KMS-11 (cell line): ENCODE measurements around the gene NUP93.
"Not testable (repeated sequence)": the region's sequence is repeated elsewhere in the genome, so short reads cannot be mapped to it uniquely, and the experiment has no call there.

Experiments used
- H2AFZ ChIP-seq: fragments of 200-600 bp; sonication (generic); 2 replicates; pipeline ENCODE4 v1.6.1; 2016; ENCODE audit warnings: antibody characterized with exemption, mixed run types, low read depth
- H3K27ac ChIP-seq: fragments of 200-600 bp; sonication (generic); 2 replicates; pipeline ENCODE4 v1.6.1; 2016; ENCODE audit warnings: mild to moderate bottlenecking, mixed run types
- H3K27me3 ChIP-seq: fragments of 200-600 bp; sonication (generic); 2 replicates; pipeline ENCODE4 v1.6.1; 2017; ENCODE audit warnings: mild to moderate bottlenecking, low read depth, mixed run types, moderate library complexity; ENCODE audit not compliant: insufficient read depth
- H3K36me3 ChIP-seq: fragments of 200-600 bp; sonication (generic); 2 replicates; pipeline ENCODE4 v1.6.1; 2017; ENCODE audit warnings: mild to moderate bottlenecking, mixed run types; ENCODE audit not compliant: insufficient read depth
- H3K4me1 ChIP-seq: fragments of 200-600 bp; sonication (generic); 2 replicates; pipeline ENCODE4 v1.6.1; 2016; ENCODE audit warnings: mild to moderate bottlenecking, low read depth, mixed run types; ENCODE audit not compliant: poor library complexity, severe bottlenecking
- H3K4me2 ChIP-seq: fragments of 200-600 bp; sonication (generic); 2 replicates; pipeline ENCODE4 v1.7.0; 2016; ENCODE audit warnings: mild to moderate bottlenecking, mixed run types
- H3K4me3 ChIP-seq: fragments of 200-600 bp; sonication (generic); IDR thresholded peaks from 2 replicates; pipeline ENCODE4 v1.6.1; 2017; ENCODE audit warnings: low read depth, low read length, mixed read lengths; ENCODE audit not compliant: insufficient read depth
- H3K79me2 ChIP-seq: fragments of 200-600 bp; sonication (generic); 2 replicates; pipeline ENCODE4 v1.6.1; 2016; ENCODE audit warnings: low read depth, mixed run types; ENCODE audit not compliant: insufficient read depth
- H3K9ac ChIP-seq: fragments of 200-600 bp; sonication (generic); 2 replicates; pipeline ENCODE4 v1.6.1; 2016; ENCODE audit warnings: mild to moderate bottlenecking, mixed run types
- H4K20me1 ChIP-seq: fragments of 200-600 bp; sonication (generic); 2 replicates; pipeline ENCODE4 v1.6.1; 2016; ENCODE audit warnings: mild to moderate bottlenecking, mixed run types; ENCODE audit not compliant: insufficient read depth
- TF ChIP-seq, protein P1 (sequence below): fragments of 200-600 bp; sonication (generic); conservative IDR thresholded peaks from 2 replicates; pipeline ENCODE4 v1.6.1; 2017; ENCODE audit warnings: low read depth, mild to moderate bottlenecking, antibody characterized with exemption, low read length, moderate library complexity, mixed read lengths

Gene NUP93

DNA sequence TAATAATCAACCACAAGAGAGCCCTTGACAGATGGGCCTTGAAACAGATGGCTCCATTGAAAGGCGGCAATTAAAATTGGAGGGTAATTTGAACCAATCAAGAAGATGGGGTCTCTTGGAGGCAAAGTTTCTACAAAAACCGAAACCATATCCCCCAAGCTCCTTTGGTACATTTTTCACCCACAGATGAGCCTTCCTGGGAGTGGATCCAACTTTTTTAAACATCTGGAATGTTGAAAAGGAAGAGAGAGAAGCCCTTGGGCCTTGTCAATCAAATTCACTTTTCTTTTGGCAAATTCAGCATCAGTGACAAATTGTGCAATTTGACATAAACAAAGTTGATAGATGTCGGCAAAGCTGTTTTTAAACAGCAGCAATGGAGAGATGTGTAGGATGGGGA is 13.2 kb upstream of the NUP93 start:
- H2AFZ ChIP-seq: no peak overlapping the region
- no peak overlapping the region for H3K4me2 ChIP-seq
- TF ChIP-seq, protein P1, sequence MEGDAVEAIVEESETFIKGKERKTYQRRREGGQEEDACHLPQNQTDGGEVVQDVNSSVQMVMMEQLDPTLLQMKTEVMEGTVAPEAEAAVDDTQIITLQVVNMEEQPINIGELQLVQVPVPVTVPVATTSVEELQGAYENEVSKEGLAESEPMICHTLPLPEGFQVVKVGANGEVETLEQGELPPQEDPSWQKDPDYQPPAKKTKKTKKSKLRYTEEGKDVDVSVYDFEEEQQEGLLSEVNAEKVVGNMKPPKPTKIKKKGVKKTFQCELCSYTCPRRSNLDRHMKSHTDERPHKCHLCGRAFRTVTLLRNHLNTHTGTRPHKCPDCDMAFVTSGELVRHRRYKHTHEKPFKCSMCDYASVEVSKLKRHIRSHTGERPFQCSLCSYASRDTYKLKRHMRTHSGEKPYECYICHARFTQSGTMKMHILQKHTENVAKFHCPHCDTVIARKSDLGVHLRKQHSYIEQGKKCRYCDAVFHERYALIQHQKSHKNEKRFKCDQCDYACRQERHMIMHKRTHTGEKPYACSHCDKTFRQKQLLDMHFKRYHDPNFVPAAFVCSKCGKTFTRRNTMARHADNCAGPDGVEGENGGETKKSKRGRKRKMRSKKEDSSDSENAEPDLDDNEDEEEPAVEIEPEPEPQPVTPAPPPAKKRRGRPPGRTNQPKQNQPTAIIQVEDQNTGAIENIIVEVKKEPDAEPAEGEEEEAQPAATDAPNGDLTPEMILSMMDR: no peak
- H3K4me3 ChIP-seq: no peak overlapping the region
- no peaks in the 10 kb centered on the region for H3K4me1 ChIP-seq
- H3K79me2 ChIP-seq: no peaks in the 10 kb centered on the region
- H3K27ac ChIP-seq: no peak overlapping the region
- H3K9ac ChIP-seq: no peak overlapping the region
- no peaks in the 10 kb centered on the region for H3K36me3 ChIP-seq
- H3K27me3 ChIP-seq: no peaks in the 10 kb centered on the region
- H4K20me1 ChIP-seq: no peaks in the 10 kb centered on the region

- H3K4me3 ChIP-seq, H2AFZ ChIP-seq, H3K36me3 ChIP-seq, H3K79me2 ChIP-seq, H3K9ac ChIP-seq, H4K20me1 ChIP-seq, H3K27ac ChIP-seq, H3K27me3 ChIP-seq, H3K4me2 ChIP-seq, H3K4me1 ChIP-seq: not testable (repeated sequence)
These were observed 12.4 kb upstream of the NUP93 start for GRCh38 chr16:56717532-56717931.

DNA sequence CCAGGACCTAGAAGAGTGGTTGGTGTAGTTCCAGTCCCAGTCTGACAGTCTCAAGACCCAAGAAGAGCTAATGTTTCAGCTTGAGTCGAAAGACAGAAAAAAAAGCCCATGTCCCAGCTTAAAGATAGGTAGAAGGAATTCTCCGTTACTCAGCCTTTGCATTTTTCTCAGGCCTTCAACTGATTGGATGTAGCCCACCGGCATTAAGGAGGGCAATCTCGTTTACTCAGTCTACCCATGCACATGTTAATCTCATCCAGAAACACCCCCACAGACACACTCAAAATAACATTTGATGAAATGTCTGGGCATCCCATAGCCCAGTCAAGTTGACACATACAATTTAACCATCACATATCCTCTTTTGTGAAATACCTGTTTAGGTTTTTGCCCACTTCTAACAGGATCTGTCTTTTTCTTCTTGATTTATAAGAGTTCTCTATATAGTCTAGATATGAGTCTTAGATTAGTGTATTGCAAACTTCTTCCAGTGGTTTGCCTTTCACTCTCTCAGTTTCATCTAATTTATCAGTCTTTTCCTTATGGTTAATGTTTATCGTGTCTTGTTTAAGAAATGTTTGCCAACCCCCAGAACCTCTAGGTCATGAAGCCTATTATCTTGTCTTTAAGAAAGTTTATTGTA is 7.6 kb upstream of the NUP93 start:
- TF ChIP-seq, protein P1: no peak
- no peak overlapping the region for H3K4me2 ChIP-seq
- H2AFZ ChIP-seq: no peak overlapping the region
- H4K20me1 ChIP-seq: no peaks in the 10 kb centered on the region
- H3K79me2 ChIP-seq: no peaks in the 10 kb centered on the region
- H3K9ac ChIP-seq: no peak overlapping the region
- no peaks in the 10 kb centered on the region; the same call in 1 of the 2 replicates for H3K36me3 ChIP-seq
- no peaks in the 10 kb centered on the region for H3K27me3 ChIP-seq
- H3K4me3 ChIP-seq: no peak overlapping the region
- H3K27ac ChIP-seq: no peak overlapping the region
- no peaks in the 10 kb centered on the region for H3K4me1 ChIP-seq

GRCh38 chr16:56724191-56724590 is 5.7 kb upstream of the NUP93 start:
- H3K4me2 ChIP-seq: no peak overlapping the region
- no peaks in the 10 kb centered on the region; the same call in 1 of the 2 replicates for H3K36me3 ChIP-seq
- H4K20me1 ChIP-seq: no peaks in the 10 kb centered on the region
- H3K4me3 ChIP-seq: no peak overlapping the region
- no peak overlapping the region for H3K27ac ChIP-seq
- no peaks in the 10 kb centered on the region for H3K4me1 ChIP-seq
- TF ChIP-seq, protein P1: no peak
- H3K9ac ChIP-seq: no peak overlapping the region
- no peaks in the 10 kb centered on the region for H3K27me3 ChIP-seq
- H3K79me2 ChIP-seq: no peaks in the 10 kb centered on the region
- H2AFZ ChIP-seq: no peak overlapping the region

- no peak overlapping the region for H3K9ac ChIP-seq
- H3K4me3 ChIP-seq: no peak overlapping the region
- no peak overlapping the region for H3K4me2 ChIP-seq
- H3K27ac ChIP-seq: no peak overlapping the region
- H3K27me3 ChIP-seq: no peaks in the 10 kb centered on the region
- H3K4me1 ChIP-seq: peaks cover 6% of the 10 kb centered on the region
- TF ChIP-seq, protein P1: no peak
- peaks cover 13% of the 10 kb centered on the region for H3K79me2 ChIP-seq
- H2AFZ ChIP-seq: no peak overlapping the region
- H4K20me1 ChIP-seq: no peaks in the 10 kb centered on the region
- no peaks in the 10 kb centered on the region; the same call in 1 of the 2 replicates for H3K36me3 ChIP-seq
These were observed 3.6 kb upstream of the NUP93 start for GRCh38 chr16:56726283-56726682.
